Fibroblast of lung (primary cell): ENCODE data around the gene ASXL3.

ENCODE experiments used
- CTCF ChIP-seq, 2 donors: IDR thresholded peaks in 1 of 2; conservative IDR thresholded peaks in 1 of 2; 1 replicate in 1 of 2; 2 replicates in 1 of 2; pipeline ENCODE4 v1.5.1; 2011 to 2012; ENCODE audit warnings: low read length in 2 of 2, control low read depth in 1 of 2, inconsistent platforms in 1 of 2, low read depth in 1 of 2, mild to moderate bottlenecking in 1 of 2
- EZH2 ChIP-seq: IDR thresholded peaks from 2 replicates; pipeline ENCODE4 v1.5.1; 2012; ENCODE audit warnings: low read length, control low read depth, mild to moderate bottlenecking; ENCODE audit errors: missing control alignments

GRCh38 chr18:33697498-33697897 is 119.5 kb downstream of the ASXL3 start:
- no peak for TF ChIP-seq EZH2
- no peak for TF ChIP-seq CTCF (conservative IDR thresholded peaks at IDR 0.05 in 1 of 2, IDR thresholded peaks at IDR 0.05 in 1 of 2; ENCODE audit: low read depth in 1 of 2, low read length in 2 of 2)
